GM21367 (cell line): ENCODE results near the gene TLK2.
"Not testable (repeated sequence)": the region's sequence is repeated elsewhere in the genome, so short reads cannot be mapped to it uniquely, and the experiment has no call there.

Experiments used
- ATAC-seq: cut with Tn5 transposase; IDR thresholded peaks from one replicate; pipeline ENCODE4 v1.9.1; 2021; ENCODE audit not compliant: unreplicated experiment

The TLK2 gene

DNA sequence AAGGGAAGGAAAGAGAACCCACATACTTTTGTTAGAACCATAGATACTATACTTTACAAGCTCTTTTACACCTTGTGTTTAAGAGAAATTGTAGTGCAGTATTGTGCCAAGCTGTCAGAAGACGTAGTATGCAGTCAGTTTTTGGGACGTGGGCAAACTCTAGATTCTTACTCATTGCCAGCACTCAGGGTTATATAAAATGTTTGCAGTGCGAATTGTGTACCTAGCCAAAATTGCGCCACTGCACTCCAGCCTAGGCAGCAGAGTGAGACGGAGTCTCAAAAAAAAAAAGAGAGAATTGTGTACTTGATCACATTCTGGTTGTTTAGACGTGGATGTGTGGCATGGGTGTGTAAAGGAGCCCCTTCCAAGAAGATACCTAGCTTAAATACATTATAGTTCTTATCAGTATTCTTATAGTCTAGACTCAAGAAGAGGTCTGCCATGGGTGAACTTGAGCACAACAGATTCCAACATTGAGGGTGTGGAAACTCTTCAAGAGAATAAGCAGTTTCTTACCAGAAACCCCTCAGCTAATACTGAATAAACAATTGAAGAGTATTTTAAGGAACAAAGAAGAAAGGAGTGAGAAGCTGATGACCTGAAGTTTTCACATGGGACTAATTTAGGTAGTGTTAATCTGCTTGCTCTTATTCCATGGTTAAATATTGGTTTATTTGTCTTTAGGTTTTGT is 121.5 kb downstream of the TLK2 start:
- no peak for ATAC-seq

- ATAC-seq = no peak
These were observed 122.2 kb downstream of the TLK2 start for GRCh38 chr17:62600805-62601204.

DNA sequence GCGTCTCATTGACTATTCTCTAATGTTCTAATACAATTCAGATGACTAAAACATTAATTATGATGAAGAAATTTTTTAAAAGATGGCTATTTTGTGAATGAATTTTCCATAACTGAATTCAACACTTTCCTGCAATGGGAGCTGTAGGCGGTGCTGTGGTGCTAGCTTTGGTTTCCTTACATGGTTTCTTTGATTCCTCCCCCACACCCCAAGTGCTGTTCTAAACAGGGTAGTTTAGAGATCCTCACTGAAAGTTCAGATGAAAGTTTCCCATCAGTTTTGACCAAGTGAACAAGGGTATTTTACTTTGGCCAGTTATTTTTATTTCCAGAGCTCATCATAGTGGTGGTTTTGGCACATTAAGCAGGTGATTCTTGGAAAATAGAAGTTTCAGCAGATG is 122.8 kb downstream of the TLK2 start:
- no peak for ATAC-seq

GRCh38 chr17:62603783-62604182 is 125.2 kb downstream of the TLK2 start:
- ATAC-seq = not testable (repeated sequence)

- ATAC-seq = no peak
These were observed 127.0 kb downstream of the TLK2 start for GRCh38 chr17:62605588-62605987.

GRCh38 chr17:62611292-62611691 is 132.7 kb downstream of the TLK2 start:
- peak; percentile 82 for ATAC-seq

- no peak for ATAC-seq
These were observed 133.1 kb downstream of the TLK2 start for GRCh38 chr17:62611728-62612127.

DNA sequence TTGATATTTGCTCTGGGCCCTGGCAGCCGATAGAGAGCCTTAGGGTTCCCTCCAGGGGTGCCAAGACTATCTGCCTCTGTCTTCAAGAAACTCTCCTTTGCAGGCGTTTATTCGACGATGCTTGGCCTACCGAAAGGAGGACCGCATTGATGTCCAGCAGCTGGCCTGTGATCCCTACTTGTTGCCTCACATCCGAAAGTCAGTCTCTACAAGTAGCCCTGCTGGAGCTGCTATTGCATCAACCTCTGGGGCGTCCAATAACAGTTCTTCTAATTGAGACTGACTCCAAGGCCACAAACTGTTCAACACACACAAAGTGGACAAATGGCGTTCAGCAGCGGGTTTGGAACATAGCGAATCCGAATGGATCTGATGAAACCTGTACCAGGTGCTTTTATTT is 133.7 kb downstream of the TLK2 start:
- ATAC-seq = not testable (repeated sequence)

DNA sequence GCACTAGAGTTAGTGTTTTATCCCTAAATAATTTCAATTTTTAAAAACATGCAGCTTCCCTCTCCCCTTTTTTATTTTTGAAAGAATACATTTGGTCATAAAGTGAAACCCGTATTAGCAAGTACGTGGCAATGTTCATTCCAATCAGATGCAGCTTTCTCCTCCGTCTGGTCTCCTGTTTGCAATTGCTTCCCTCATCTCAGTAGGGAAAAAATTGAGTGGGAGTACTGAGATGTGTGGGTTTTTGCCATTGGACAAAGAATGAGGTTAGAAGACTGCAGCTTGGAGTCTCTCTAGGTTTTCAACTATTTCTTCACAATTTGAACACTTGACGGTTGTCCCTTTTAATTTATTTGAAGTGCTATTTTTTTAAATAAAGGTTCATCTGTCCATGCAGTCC is 134.5 kb downstream of the TLK2 start:
- ATAC-seq = not testable (repeated sequence)

- ATAC-seq = no peak
These were observed 135.5 kb downstream of the TLK2 start for GRCh38 chr17:62614142-62614541.

DNA sequence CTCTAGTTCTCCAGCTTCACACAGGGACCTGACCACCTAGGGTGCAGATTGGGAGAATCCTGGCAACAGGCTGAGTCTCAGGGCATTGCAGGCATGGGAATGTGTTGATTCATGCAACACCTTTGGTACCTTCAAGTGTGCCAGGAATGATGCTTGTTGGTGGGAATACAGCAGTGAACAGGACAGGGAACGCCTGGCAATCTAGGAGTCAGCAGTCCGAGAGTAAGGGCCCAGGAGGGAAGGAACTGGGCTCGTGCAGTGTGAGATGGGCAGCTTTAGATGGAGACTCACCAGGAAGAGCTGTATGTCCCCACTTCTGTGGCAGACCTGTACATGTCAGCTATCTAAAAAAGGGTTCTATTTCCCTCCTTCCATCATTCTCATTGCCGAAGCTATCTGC is 136.9 kb downstream of the TLK2 start:
- ATAC-seq = no peak

DNA sequence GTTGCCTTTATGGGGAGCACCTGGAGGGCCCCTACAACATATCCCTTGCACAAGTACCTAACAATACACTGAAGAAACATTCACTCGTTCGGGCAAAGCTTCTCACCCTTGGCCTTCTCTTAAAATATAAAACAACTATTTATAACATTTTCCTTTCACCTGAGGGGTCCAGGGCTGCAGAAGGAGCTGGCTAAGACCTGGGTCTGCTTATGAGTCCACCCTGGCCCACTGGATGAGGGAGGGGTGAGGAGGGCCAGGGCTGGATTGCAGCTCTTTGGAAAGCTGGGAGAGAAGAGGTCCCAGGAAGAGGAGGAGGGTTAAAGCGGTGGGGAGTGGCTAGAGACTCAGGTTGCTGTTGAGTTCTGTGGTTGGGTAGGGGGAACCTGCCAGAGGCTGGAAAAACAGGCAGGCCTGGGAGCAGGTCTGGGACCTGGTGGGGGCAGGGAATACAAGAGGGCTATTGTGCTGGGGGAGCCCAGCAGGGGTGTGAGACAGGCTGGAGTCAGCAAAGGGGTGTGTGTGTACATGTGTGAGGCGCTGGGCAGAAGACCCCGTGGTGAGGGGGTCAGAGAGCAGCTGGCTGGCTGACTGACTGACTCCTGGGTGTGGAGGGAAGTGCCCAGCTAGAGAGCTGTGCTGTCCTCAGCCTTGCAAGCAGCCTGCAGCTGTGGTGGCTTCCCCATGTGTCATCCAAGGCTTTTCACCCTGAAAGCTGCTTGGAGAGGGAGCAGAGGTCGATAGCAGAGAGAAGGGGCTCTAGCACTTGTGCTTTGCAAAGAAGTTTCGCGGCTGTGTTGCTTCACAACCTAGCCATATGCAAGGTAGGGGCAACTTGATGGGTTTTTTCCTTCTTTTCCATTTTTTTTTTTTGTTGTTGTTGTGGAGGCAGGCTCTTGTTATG is 138.6 kb downstream of the TLK2 start:
- ATAC-seq = no peak

- no peak for ATAC-seq
These were observed 139.4 kb downstream of the TLK2 start for GRCh38 chr17:62617894-62618472.

GRCh38 chr17:62618647-62619416 is 140.2 kb downstream of the TLK2 start:
- no peak for ATAC-seq

- ATAC-seq = no peak
These were observed 141.0 kb downstream of the TLK2 start for GRCh38 chr17:62619417-62620155.

DNA sequence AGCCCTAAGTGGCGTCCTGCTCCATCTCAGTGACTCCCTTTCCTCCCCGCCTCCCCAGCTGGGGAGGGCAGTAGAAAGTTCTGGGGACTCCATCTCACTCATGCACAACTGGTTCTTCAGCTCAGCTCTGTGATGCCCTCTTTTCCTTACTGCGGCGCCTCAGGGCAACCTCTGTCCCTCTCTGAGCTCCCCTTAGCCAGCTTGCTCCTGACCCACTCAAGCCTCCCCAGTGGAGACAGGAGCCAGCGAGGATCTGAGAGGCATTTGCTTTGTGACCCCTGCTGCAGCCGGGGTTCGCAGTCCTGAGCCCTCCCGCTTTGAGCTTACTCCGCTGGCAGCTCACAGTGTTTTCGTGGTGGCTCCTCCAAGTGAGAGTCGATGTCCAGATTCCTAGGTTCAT is 142.6 kb downstream of the TLK2 start:
- ATAC-seq = no peak

DNA sequence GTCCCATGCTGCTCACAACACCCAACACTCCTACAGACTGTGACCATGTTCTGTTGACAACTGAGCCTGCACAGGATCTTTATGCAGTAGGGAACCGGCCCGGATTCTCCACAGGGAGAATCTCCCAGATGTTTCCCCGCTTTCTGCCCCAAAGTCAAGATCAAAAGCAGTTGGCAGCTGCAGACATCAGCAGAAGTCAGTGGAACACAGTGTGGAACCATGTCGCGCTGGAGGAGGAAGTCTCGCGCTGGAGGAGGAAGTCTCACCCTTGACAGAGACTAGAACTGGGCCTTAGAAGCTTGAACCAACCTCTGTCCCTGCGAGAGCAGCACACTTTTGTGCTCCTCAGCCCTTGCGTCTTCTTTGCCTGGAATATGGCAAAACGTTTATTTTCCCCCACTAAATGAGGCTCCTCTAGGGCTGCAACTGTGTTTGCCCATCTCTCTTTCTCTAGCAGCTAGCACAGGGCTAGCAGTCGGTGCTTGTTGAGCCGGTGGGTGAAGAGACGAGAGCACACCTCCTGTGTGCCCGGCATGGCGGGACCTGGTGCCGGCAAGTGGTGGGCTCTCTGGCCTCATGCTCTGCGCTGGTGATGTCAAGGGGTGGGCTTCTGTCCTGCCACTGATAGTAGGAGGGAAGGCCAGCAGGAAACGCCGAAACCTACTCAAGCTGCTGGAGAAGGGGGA is 146.7 kb downstream of the TLK2 start:
- ATAC-seq = no peak

GRCh38 chr17:62625870-62626200 is 147.2 kb downstream of the TLK2 start:
- ATAC-seq = no peak

DNA sequence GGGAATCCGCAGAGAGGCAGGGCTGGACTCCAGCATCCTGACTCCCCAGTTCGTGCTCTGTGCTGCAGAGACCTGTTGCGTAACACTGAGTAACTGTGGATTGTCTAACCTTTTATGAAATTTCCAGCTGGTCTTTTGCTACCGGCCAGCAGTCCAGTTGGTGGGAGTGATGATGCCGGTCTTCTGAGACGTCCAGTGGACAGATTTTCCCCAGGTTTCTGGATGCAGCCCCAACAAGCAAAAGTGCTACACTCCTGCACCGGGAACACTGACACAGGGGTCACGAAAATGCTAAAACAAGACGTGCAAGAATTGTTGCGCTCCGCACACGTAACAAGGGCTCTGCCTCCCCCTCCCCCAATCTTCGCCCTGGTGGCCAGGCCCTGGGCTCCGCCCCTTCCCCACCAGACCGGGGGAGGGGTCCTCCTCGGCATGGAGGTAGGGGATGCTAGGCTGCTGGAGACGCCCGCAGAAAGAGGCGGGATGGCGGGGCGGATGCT is 148.1 kb downstream of the TLK2 start:
- no peak for ATAC-seq
